ENCODE measurements around the gene ZNF430. TPM values are rescaled to one million over a fixed set of nuclear protein-coding genes. Genes with fewer than 3 reads are reported as not detected.

The ZNF430 gene
- total RNA-seq, 1 experiment from 2014 or later: 12.3 TPM

GRCh38 chr19:21087871-21088270 is 67.4 kb downstream of the ZNF430 start:
- no peak for TF ChIP-seq MLX (CRISPR knock-in tag; IDR thresholded peaks at IDR 0.05)
- no peak for TF ChIP-seq JAZF1 (CRISPR knock-in tag; IDR thresholded peaks at IDR 0.05)
- no peak for TF ChIP-seq IRF2 (CRISPR knock-in tag; IDR thresholded peaks at IDR 0.05; ENCODE audit: borderline replicate concordance, low read depth)
- TF ChIP-seq NR2C2 (CRISPR knock-in tag; IDR thresholded peaks at IDR 0.05): no peak
- TF ChIP-seq ATF3 (CRISPR knock-in tag; conservative IDR thresholded peaks at IDR 0.05): no peak
- TF ChIP-seq CREB1 (CRISPR knock-in tag; IDR thresholded peaks at IDR 0.05): no peak
- TF ChIP-seq ARID4B (CRISPR knock-in tag; IDR thresholded peaks at IDR 0.05; ENCODE audit: borderline replicate concordance): no peak
- no peak for TF ChIP-seq FOXJ3 (CRISPR knock-in tag; IDR thresholded peaks at IDR 0.05; ENCODE audit: borderline replicate concordance)
- no peak for TF ChIP-seq ZSCAN18 (CRISPR knock-in tag; IDR thresholded peaks at IDR 0.05)
- H3K4me1 Mint-ChIP-seq: peaks cover 49% of the 10 kb centered on the region
- DNase-seq (ENCODE audit: low spot score) (no peak), ATAC-seq (no peak)
- H3K36me3 Mint-ChIP-seq: peaks cover 61% of the 10 kb centered on the region
- H3K27me3 Mint-ChIP-seq (ENCODE audit: low read depth): no peaks in the 10 kb centered on the region
- H3K4me3 Mint-ChIP-seq: no peak overlapping the region
- H3K9me3 Mint-ChIP-seq: no peaks in the 10 kb centered on the region
- H3K27ac Mint-ChIP-seq: no peak overlapping the region
- CTCF ChIA-PET: no interaction called here
- POLR2A ChIA-PET: no interaction called here

- ChIA-PET POLR2A (no interaction called here), CTCF (no interaction called here)
- no peak overlapping the region for H3K4me3 Mint-ChIP-seq
- peaks cover 60% of the 10 kb centered on the region for H3K36me3 Mint-ChIP-seq
- H3K4me1 Mint-ChIP-seq: peaks cover 35% of the 10 kb centered on the region
- H3K27me3 Mint-ChIP-seq (ENCODE audit: low read depth): no peaks in the 10 kb centered on the region
- DNase-seq (ENCODE audit: low spot score): no peak
- H3K27ac Mint-ChIP-seq: peak overlapping the region; percentile 55
- peaks cover 10% of the 10 kb centered on the region for H3K9me3 Mint-ChIP-seq
- no peak for ATAC-seq
- TF ChIP-seq RORB (CRISPR knock-in tag; IDR thresholded peaks at IDR 0.05) (no peak), EMX1 (CRISPR knock-in tag; IDR thresholded peaks at IDR 0.05) (no peak), USF2 (CRISPR knock-in tag; IDR thresholded peaks at IDR 0.05) (no peak), ZMAT4 (CRISPR knock-in tag; IDR thresholded peaks at IDR 0.05) (no peak), MYBL2 (CRISPR knock-in tag; IDR thresholded peaks at IDR 0.05) (no peak), ZNF281 (CRISPR knock-in tag; IDR thresholded peaks at IDR 0.05) (no peak), SP1 (CRISPR knock-in tag; conservative IDR thresholded peaks at IDR 0.05) (no peak), MAX (CRISPR knock-in tag; IDR thresholded peaks at IDR 0.05) (no peak), ETV6 (CRISPR knock-in tag; IDR thresholded peaks at IDR 0.05) (no peak), ZNF532 (CRISPR knock-in tag; IDR thresholded peaks at IDR 0.05; ENCODE audit: borderline replicate concordance) (no peak)
These were observed 71.7 kb downstream of the ZNF430 start for GRCh38 chr19:21092109-21092508.

All from WTC11 (cell line).